H1 (cell line): ENCODE data around the gene KLF7. TPM values are rescaled to one million over a fixed set of nuclear protein-coding genes. Genes with fewer than 3 reads are reported as not detected.

Experiments used
- CTCF ChIA-PET: fragments of 300-600 bp; sonication (Branson Sonifier 250); formaldehyde crosslinking; loops from one replicate; lab custom pipeline; 2021; ENCODE audit not compliant: partially characterized antibody; lab: Charles Lee
- POLR2A ChIA-PET: fragments of 300-600 bp; sonication (Branson Sonifier 250); formaldehyde crosslinking; loops from one replicate; lab custom pipeline; 2021; ENCODE audit warnings: inconsistent platforms; ENCODE audit not compliant: partially characterized antibody; lab: Charles Lee
- DNase-seq, 2 experiments: peaks; one replicate each; pipeline versions ENCODE4 v3.0.0 to v3.0.0-alpha.2; 2010 to 2022; ENCODE audit warnings: low spot score in 2 of 2, low read depth in 1 of 2, mixed read lengths in 1 of 2
- FAIRE-seq: peaks from 2 replicates; lab custom pipeline; 2011; peaks lifted over from hg19 to GRCh38; lab: Jason Lieb, UNC
- H2AFZ ChIP-seq: 2 replicates; pipeline ENCODE4 v1.8.1; 2012; ENCODE audit warnings: low read length, inconsistent platforms
- H2AK5ac ChIP-seq: 2 replicates; pipeline ENCODE4 v1.6.1; 2013; ENCODE audit warnings: low read depth, low read length
- H2BK120ac ChIP-seq: replicated peaks from 2 replicates; pipeline ENCODE3; 2013; ENCODE audit warnings: low read depth, low read length, inconsistent platforms
- H2BK12ac ChIP-seq: 2 replicates; pipeline ENCODE4 v1.6.1; 2013; ENCODE audit warnings: low read depth, low read length
- H2BK15ac ChIP-seq: 2 replicates; pipeline ENCODE4 v1.6.1; 2013; ENCODE audit warnings: low read length
- H2BK20ac ChIP-seq: 2 replicates; pipeline ENCODE4 v1.6.1; 2013; ENCODE audit warnings: low read length
- H2BK5ac ChIP-seq: 2 replicates; pipeline ENCODE4 v1.6.1; 2013; ENCODE audit warnings: low read depth, low read length
- H3K14ac ChIP-seq: 2 replicates; pipeline ENCODE4 v1.6.1; 2013; ENCODE audit warnings: inconsistent platforms; ENCODE audit not compliant: insufficient read length
- H3K18ac ChIP-seq: 2 replicates; pipeline ENCODE4 v1.6.1; 2013; ENCODE audit warnings: low read length; ENCODE audit errors: extremely low read depth
- H3K23ac ChIP-seq: 2 replicates; pipeline ENCODE4 v1.6.1; 2013; ENCODE audit warnings: inconsistent platforms; ENCODE audit not compliant: insufficient read length
- H3K23me2 ChIP-seq: 2 replicates; pipeline ENCODE4 v1.6.1; 2013; ENCODE audit warnings: low read depth, low read length
- H3K27ac ChIP-seq: 2 replicates; pipeline ENCODE4 v1.6.1; 2011; ENCODE audit warnings: low read depth, low read length, inconsistent platforms
- H3K27me3 ChIP-seq, 4 experiments: replicated peaks in 1 of 4; 1 replicate in 1 of 4; 2 replicates in 3 of 4; pipeline versions ENCODE4 v1.6.1 to v1.8.1; 2011 to 2013; ENCODE audit warnings: low read length in 3 of 4, mild to moderate bottlenecking in 3 of 4, inconsistent platforms in 2 of 4, mixed read lengths in 2 of 4, moderate library complexity in 1 of 4; ENCODE audit not compliant: control insufficient read depth in 3 of 4, insufficient read depth in 3 of 4; ENCODE audit errors: extremely low read depth in 1 of 4
- H3K36me3 ChIP-seq, 4 experiments: 2 replicates each; pipeline versions ENCODE4 v1.6.1 to v1.8.1; 2011 to 2013; ENCODE audit warnings: mild to moderate bottlenecking in 4 of 4, low read length in 3 of 4, moderate library complexity in 2 of 4, control low read depth in 1 of 4, inconsistent platforms in 1 of 4; ENCODE audit not compliant: insufficient read depth in 4 of 4, control insufficient read depth in 2 of 4
- H3K4ac ChIP-seq: replicated peaks from 2 replicates; pipeline ENCODE3; 2013; ENCODE audit warnings: low read length, low read depth, mixed read lengths, inconsistent platforms; ENCODE audit not compliant: insufficient read length
- H3K4me1 ChIP-seq, 4 experiments: replicated peaks in 1 of 4; 1 replicate in 1 of 4; 2 replicates in 3 of 4; pipeline versions ENCODE4 v1.6.1 to v1.8.1; 2011 to 2013; ENCODE audit warnings: low read length in 3 of 4, inconsistent platforms in 2 of 4, mixed read lengths in 1 of 4; ENCODE audit not compliant: insufficient read depth in 4 of 4, control insufficient read depth in 3 of 4
- H3K4me2 ChIP-seq, 2 experiments: 2 replicates each; pipeline versions ENCODE4 v1.6.1 to v1.8.1; 2011 to 2013; ENCODE audit warnings: low read depth in 2 of 2, low read length in 2 of 2, control low read depth in 1 of 2, inconsistent platforms in 1 of 2, mild to moderate bottlenecking in 1 of 2; ENCODE audit not compliant: insufficient read depth in 1 of 2
- H3K4me3 ChIP-seq, 4 experiments: fragments of 200-600, 300-600 bp in 1 of 4; sonication (generic), shearing (Covaris generic), sonication (Bioruptor Twin) in 1 of 4; 2 replicates each; pipeline versions ENCODE4 v1.5.1 to v1.8.1; 2011 to 2016; ENCODE audit warnings: low read length in 4 of 4, low read depth in 3 of 4, control low read depth in 2 of 4, inconsistent platforms in 2 of 4, mild to moderate bottlenecking in 2 of 4, mixed read lengths in 1 of 4, moderate library complexity in 1 of 4; ENCODE audit not compliant: insufficient read depth in 2 of 4; ENCODE audit errors: extremely low read depth in 1 of 4
- H3K56ac ChIP-seq: replicated peaks from 2 replicates; pipeline ENCODE3; 2013; ENCODE audit warnings: low read depth, mild to moderate bottlenecking, mixed read lengths, low read length, inconsistent platforms; ENCODE audit not compliant: insufficient read length
- H3K79me1 ChIP-seq: 2 replicates; pipeline ENCODE4 v1.6.1; 2013; ENCODE audit warnings: low read depth, low read length, control low read depth
- H3K79me2 ChIP-seq, 2 experiments: 2 replicates each; pipeline versions ENCODE4 v1.6.1 to v1.8.1; 2012 to 2013; ENCODE audit warnings: low read length in 2 of 2, mild to moderate bottlenecking in 2 of 2, inconsistent platforms in 1 of 2; ENCODE audit not compliant: insufficient read depth in 2 of 2, control insufficient read depth in 1 of 2
- H3K9ac ChIP-seq, 4 experiments: replicated peaks in 1 of 4; 1 replicate in 1 of 4; 2 replicates in 3 of 4; pipeline versions ENCODE4 v1.6.1 to v1.8.1; 2011 to 2013; ENCODE audit warnings: low read depth in 3 of 4, low read length in 3 of 4, control low read depth in 2 of 4, mild to moderate bottlenecking in 2 of 4, moderate library complexity in 2 of 4, inconsistent platforms in 1 of 4; ENCODE audit errors: extremely low read depth in 1 of 4
- H3K9me3 ChIP-seq, 2 experiments: 2 replicates each; pipeline versions ENCODE4 v1.6.1 to v1.8.1; 2012 to 2013; ENCODE audit warnings: mild to moderate bottlenecking in 2 of 2, moderate library complexity in 2 of 2, control low read depth in 1 of 2, inconsistent platforms in 1 of 2, low read depth in 1 of 2, low read length in 1 of 2, mixed read lengths in 1 of 2; ENCODE audit not compliant: insufficient read depth in 2 of 2
- H4K20me1 ChIP-seq, 2 experiments: replicated peaks in 1 of 2; 2 replicates each; pipeline versions ENCODE3 to v1.8.1; 2011 to 2013; ENCODE audit warnings: inconsistent platforms in 2 of 2, low read length in 2 of 2, mild to moderate bottlenecking in 1 of 2; ENCODE audit not compliant: insufficient read depth in 2 of 2, control insufficient read depth in 1 of 2
- H4K5ac ChIP-seq: 2 replicates; pipeline ENCODE4 v1.6.1; 2013; ENCODE audit warnings: low read length, low read depth, mixed read lengths, inconsistent platforms; ENCODE audit not compliant: insufficient read length
- H4K8ac ChIP-seq: 2 replicates; pipeline ENCODE4 v1.8.0; 2013; ENCODE audit warnings: mild to moderate bottlenecking, moderate library complexity, low read length, inconsistent platforms; ENCODE audit not compliant: insufficient read depth; ENCODE audit errors: extremely low read depth
- H4K91ac ChIP-seq: replicated peaks from 2 replicates; pipeline ENCODE3; 2013; ENCODE audit warnings: low read length, mixed read lengths, inconsistent platforms; ENCODE audit not compliant: insufficient read length
- ATF3 ChIP-seq: IDR thresholded peaks from 2 replicates; pipeline ENCODE4 v1.6.1; 2011; ENCODE audit warnings: low read depth, mild to moderate bottlenecking, low read length; ENCODE audit not compliant: insufficient read depth
- BACH1 ChIP-seq: IDR thresholded peaks from 2 replicates; pipeline ENCODE4 v1.6.1; 2012; ENCODE audit warnings: low read length, improper control_type of control experiment
- CHD1 ChIP-seq: IDR thresholded peaks from 2 replicates; pipeline ENCODE4 v1.6.1; 2012; ENCODE audit warnings: low read depth, low read length, improper control_type of control experiment
- EGR1 ChIP-seq: IDR thresholded peaks from 2 replicates; pipeline ENCODE4 v1.6.1; 2011; ENCODE audit warnings: low read depth, low read length, borderline replicate concordance
- HDAC6 ChIP-seq: IDR thresholded peaks from one replicate; pipeline ENCODE4 v1.7.1; 2012; ENCODE audit warnings: low read depth, mild to moderate bottlenecking, inconsistent platforms, low read length, moderate library complexity
- KDM5A ChIP-seq: fragments of 200-600 bp; IDR thresholded peaks from 2 replicates; pipeline ENCODE4 v1.7.1; 2012; ENCODE audit warnings: mild to moderate bottlenecking, low read length, inconsistent platforms, mixed read lengths
- NRF1 ChIP-seq: IDR thresholded peaks from 2 replicates; pipeline ENCODE4 v1.6.1; 2011; ENCODE audit warnings: mild to moderate bottlenecking, low read depth, low read length, improper control_type of control experiment
- RBBP5 ChIP-seq: IDR thresholded peaks from 2 replicates; pipeline ENCODE4 v1.7.1; 2012; ENCODE audit warnings: low read depth, mild to moderate bottlenecking, inconsistent platforms, low read length, moderate library complexity, borderline replicate concordance
- RFX5 ChIP-seq: IDR thresholded peaks from 2 replicates; pipeline ENCODE4 v1.6.1; 2011; ENCODE audit warnings: low read depth, low read length, improper control_type of control experiment, borderline replicate concordance
- TCF12 ChIP-seq: IDR thresholded peaks from 2 replicates; pipeline ENCODE4 v1.6.1; 2011; ENCODE audit warnings: low read depth, mild to moderate bottlenecking, low read length
- USF2 ChIP-seq: IDR thresholded peaks from 2 replicates; pipeline ENCODE4 v1.6.1; 2011; ENCODE audit warnings: low read length, improper control_type of control experiment
- YY1 ChIP-seq: IDR thresholded peaks from 2 replicates; pipeline ENCODE4 v1.6.1; 2011; ENCODE audit warnings: low read depth, mild to moderate bottlenecking, low read length
- WGBS, 2 experiments: shearing (Covaris generic) in 1 of 2; methylation state at CpG; one replicate each; pipeline versions ENCODE4 v1.1.6 to v1.1.7; 2013 to 2015; ENCODE audit warnings: low lambda C conversion rate in 2 of 2, mixed read lengths in 2 of 2, inconsistent platforms in 1 of 2, low coverage in 1 of 2, missing lambda C conversion rate in 1 of 2; ENCODE audit not compliant: insufficient replicate concordance in 2 of 2, insufficient coverage in 1 of 2, insufficient read length in 1 of 2; ENCODE audit errors: extremely low coverage in 1 of 2, missing lambda C conversion rate in 1 of 2; 5-methylcytosine and 5-hydroxymethylcytosine counted together
- polyA plus RNA-seq, 7 experiments: library from polyadenylated mRNA; depleted of rRNA in 3 of 7; stranded (reverse) in 5 of 7; unstranded in 2 of 7; fragments of >200 nt in 5 of 7; fragments of 200-250 nt in 2 of 7; gene quantifications; 1 replicate in 5 of 7; 2 replicates in 1 of 7; 4 replicates in 1 of 7; pipeline versions ENCODE4 v1.2.1 to v1.2.3, GENCODE V29; 2011 to 2013; ENCODE audit warnings: missing spikeins in 2 of 7, mixed read lengths in 2 of 7
- total RNA-seq: library from RNA; stranded (reverse); fragmentation: NEBNext Ultra II Directional; extraction: Animal tissue kit (Norgen Biotek cat#: 25700); gene quantifications from 2 replicates; pipeline ENCODE4 v1.2.1, GENCODE V29; 2021
- TF ChIP-seq, protein P1 (sequence below): IDR thresholded peaks from 2 replicates; pipeline ENCODE4 v1.6.1; 2012; ENCODE audit warnings: inconsistent platforms

Gene KLF7
- total and polyA plus RNA-seq, 2 of the 8 experiments (the other 6 are each of a cell fraction or from before 2014, with no cell fraction given) = 9.6 to 23.3 TPM

DNA sequence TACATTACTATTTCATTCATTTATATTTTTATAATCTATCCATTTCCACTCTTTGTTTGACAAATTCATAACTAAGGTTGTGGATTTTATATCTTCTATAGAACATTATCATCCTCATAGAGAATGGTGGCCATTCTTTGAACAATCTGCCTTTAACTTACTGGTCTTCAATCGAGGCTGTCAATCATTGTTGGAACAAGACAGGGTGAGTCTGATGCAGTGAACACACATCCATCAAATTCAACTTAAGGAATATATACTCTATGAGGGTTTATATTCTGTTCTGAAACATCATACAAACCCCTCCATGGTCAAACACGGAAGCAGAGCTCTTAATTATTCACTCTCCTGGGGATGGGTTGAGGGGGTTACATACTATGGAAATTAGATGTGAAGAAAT is 28.3 kb upstream of the KLF7 start:
- no peak overlapping the region for H4K91ac ChIP-seq
- no peak overlapping the region for H2BK12ac ChIP-seq
- H3K36me3 ChIP-seq = no peaks in the 10 kb centered on the region
- H3K4me2 ChIP-seq = no peak overlapping the region
- FAIRE-seq = no peak
- H3K4ac ChIP-seq = no peak overlapping the region
- no peaks in the 10 kb centered on the region for H3K9me3 ChIP-seq
- H4K5ac ChIP-seq = no peak overlapping the region
- H2BK5ac ChIP-seq = no peak overlapping the region
- POLR2A ChIA-PET = no interaction called here
- H2AK5ac ChIP-seq = no peak overlapping the region
- H2AFZ ChIP-seq = no peak overlapping the region
- WGBS, 2 experiments = 87% methylated on average over 2 of the region's 2 CpGs; no CpG with 5 or more reads in 1 of the 2 experiments
- no peaks in the 10 kb centered on the region for H3K23me2 ChIP-seq
- no peaks in the 10 kb centered on the region for H4K20me1 ChIP-seq
- DNase-seq = no peak
- no peaks in the 10 kb centered on the region for H3K79me1 ChIP-seq
- H2BK120ac ChIP-seq = no peak overlapping the region
- H2BK15ac ChIP-seq = no peak overlapping the region
- H3K14ac ChIP-seq = no peak overlapping the region
- H3K4me1 ChIP-seq = no peaks in the 10 kb centered on the region
- no peaks in the 10 kb centered on the region; a peak in 1 of 7 replicates for H3K27me3 ChIP-seq
- H3K56ac ChIP-seq = no peak overlapping the region
- H4K8ac ChIP-seq = no peak overlapping the region
- H3K18ac ChIP-seq = no peak overlapping the region
- H3K79me2 ChIP-seq = no peaks in the 10 kb centered on the region
- CTCF ChIA-PET = interaction anchor here (1.5 kb wide), 1 partner anchor 9 kb away, joined by 5 read pairs; no protein-coding TSS in a partner anchor
- no peak overlapping the region for H3K27ac ChIP-seq
- H3K4me3 ChIP-seq = no peak overlapping the region
- no peak overlapping the region for H3K23ac ChIP-seq
- H3K9ac ChIP-seq = no peak overlapping the region
- H2BK20ac ChIP-seq = no peak overlapping the region
- TF ChIP-seq HDAC6 (no peak), EGR1 (no peak), YY1 (no peak), CHD1 (no peak), TCF12 (no peak), BACH1 (no peak), RBBP5 (no peak), RFX5 (no peak), KDM5A (no peak), NRF1 (no peak), USF2 (no peak), ATF3 (no peak)
- TF ChIP-seq, protein P1, sequence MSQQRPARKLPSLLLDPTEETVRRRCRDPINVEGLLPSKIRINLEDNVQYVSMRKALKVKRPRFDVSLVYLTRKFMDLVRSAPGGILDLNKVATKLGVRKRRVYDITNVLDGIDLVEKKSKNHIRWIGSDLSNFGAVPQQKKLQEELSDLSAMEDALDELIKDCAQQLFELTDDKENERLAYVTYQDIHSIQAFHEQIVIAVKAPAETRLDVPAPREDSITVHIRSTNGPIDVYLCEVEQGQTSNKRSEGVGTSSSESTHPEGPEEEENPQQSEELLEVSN = no peak
